ENCODE data around the gene UGT1A8.

DNA sequence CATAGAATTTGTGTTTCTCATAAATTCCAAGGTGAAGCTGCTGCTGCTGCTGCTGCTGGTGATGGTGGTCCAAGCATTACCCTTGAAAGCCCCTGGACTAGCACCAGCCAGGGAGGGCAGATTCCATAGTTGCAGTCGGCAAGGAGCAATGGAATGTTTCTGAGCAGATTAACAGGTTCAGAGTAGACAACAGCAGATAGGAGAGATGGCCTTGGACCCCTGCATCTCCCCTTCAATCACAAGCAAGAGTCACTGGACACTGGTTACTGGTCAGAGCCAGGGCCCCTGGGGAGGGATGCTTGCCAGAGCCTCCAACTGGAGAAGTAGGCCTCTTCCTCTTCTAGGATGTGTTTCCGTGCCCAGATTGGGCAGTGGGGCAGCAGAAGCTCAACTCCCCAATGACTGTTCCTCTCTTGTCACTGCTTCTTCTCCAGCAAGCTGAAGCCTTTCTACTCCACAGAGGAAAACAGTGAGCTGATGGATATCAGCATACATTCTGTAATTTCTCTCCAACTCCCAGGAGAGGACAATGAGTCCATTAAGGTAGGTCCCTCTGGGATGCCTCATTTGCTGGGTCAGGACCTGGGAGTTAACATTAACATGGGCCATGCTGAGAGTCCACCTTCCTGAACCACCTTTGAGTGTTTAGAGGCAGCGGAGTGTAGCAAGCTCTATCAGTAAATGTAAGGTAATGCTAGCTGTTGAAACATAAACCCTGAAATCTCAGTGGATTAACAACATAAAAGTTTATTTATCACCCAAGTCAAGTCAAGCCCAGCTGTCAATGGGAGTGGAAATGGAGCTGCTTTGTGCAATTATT, 196.0 kb downstream of the UGT1A8 start:
- TF ChIP-seq CTCF (IDR thresholded peaks at IDR 0.05) = no peak
- no peak for TF ChIP-seq EP300 (IDR thresholded peaks at IDR 0.05)
- no peak for TF ChIP-seq POLR2A (IDR thresholded peaks at IDR 0.05; ENCODE audit: low read depth)
- TF ChIP-seq POLR2AphosphoS5 (IDR thresholded peaks at IDR 0.05) = no peak

Data from esophagus muscularis mucosa (tissue), 4 donors.